Chondrocyte (in vitro differentiated cells): ENCODE results near the gene SP100. TPM values are rescaled to one million over a fixed set of nuclear protein-coding genes. Genes with fewer than 3 reads are reported as not detected.

Source experiments
- DNase-seq: peaks from one replicate; pipeline ENCODE4 v3.0.0; 2021; ENCODE audit warnings: mixed read lengths, low spot score
- H3K27ac Mint-ChIP-seq: one replicate; pipeline ENCODE4 v1.8.0; 2021; ENCODE audit warnings: mild to moderate bottlenecking, moderate library complexity, mixed read lengths; ENCODE audit not compliant: unreplicated experiment
- H3K27me3 Mint-ChIP-seq: 2 replicates; pipeline ENCODE4 v1.8.0; 2021; ENCODE audit warnings: low read depth, mixed read lengths
- H3K36me3 Mint-ChIP-seq: 2 replicates; pipeline ENCODE4 v1.8.0; 2021; ENCODE audit warnings: low read depth, mixed read lengths
- H3K4me1 Mint-ChIP-seq: 2 replicates; pipeline ENCODE4 v1.8.0; 2021; ENCODE audit warnings: low read depth, mild to moderate bottlenecking, mixed read lengths
- H3K4me3 Mint-ChIP-seq: one replicate; pipeline ENCODE4 v1.8.0; 2021; ENCODE audit warnings: mild to moderate bottlenecking, moderate library complexity, mixed read lengths; ENCODE audit not compliant: unreplicated experiment
- H3K9me3 Mint-ChIP-seq: 2 replicates; pipeline ENCODE4 v1.8.0; 2021; ENCODE audit warnings: low read depth, mixed read lengths
- CTCF ChIP-seq: fragments of 200-600 bp; sonication (generic); IDR thresholded peaks from 2 replicates; pipeline ENCODE4 v1.5.0; 2021; ENCODE audit warnings: antibody characterized with exemption, mild to moderate bottlenecking, moderate library complexity
- total RNA-seq: library from RNA; stranded (reverse); gene quantifications from 3 replicates; pipeline ENCODE4 v1.2.1, GENCODE V29; 2021

The SP100 gene
- total RNA-seq, 1 donor from 2014 or later: 57.6 TPM

- Mint-ChIP-seq H3K4me3 (no peak overlapping the region), H3K4me1 (peaks cover 69% of the 10 kb centered on the region), H3K27ac (no peak overlapping the region), H3K36me3 (peaks cover 5% of the 10 kb centered on the region), H3K27me3 (no peaks in the 10 kb centered on the region), H3K9me3 (no peaks in the 10 kb centered on the region)
- TF ChIP-seq CTCF: peak; percentile 50
- no peak for DNase-seq
These were observed 6.1 kb downstream of the SP100 start for GRCh38 chr2:230422149-230422548.

DNA sequence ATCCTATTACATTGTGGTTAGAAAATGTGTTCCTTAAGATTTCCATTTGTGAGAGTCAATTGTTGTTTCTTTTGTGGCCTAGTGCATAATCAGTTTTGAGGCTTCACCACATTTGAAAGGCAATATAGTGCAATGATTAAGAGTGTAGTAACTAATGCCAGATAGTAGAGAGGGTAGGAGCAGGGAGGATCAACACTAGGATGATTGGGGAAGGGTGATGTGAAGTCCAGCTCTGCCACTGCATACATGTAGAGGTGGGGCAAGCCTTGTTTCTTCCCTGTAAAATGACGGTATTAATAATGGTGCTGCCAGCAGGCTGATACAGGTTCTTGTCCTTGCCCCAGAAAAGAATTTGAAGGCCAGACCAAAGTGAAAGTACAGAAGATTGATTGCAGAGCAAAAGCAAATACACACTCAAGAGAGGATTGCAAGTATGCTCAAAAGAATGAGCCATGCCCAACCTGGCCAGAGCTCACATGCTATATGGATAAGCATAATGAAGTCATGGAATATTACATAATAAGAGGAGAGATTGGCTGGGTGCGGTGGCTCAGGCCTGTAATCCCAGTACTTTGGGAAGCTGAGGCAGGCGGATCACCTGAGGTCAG lies 8.0 kb downstream of the SP100 start:
- Mint-ChIP-seq H3K4me3 (no peak overlapping the region), H3K4me1 (peaks cover 52% of the 10 kb centered on the region), H3K27me3 (no peaks in the 10 kb centered on the region), H3K27ac (peak overlapping the region; percentile 43), H3K9me3 (peaks cover 2% of the 10 kb centered on the region), H3K36me3 (peaks cover 8% of the 10 kb centered on the region)
- no peak for TF ChIP-seq CTCF
- DNase-seq: no peak

DNA sequence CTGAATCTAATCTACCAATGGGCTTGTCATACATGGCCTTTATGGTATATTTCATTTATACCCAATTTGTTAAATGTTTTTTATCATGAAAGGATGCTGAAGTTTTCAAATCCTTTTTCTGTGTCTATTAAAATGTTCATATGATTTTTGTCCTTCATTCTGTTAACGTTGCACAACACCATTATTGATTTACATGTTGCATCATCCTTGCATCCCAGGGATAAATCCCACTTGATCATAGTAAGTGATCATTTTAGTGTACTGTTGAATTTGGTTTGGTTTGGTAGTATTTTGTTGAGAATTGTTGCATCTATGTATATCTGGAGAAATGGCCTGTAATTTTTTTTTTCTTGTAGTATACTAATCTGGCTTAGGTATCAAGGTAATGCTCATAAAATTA lies 9.4 kb downstream of the SP100 start:
- Mint-ChIP-seq H3K4me3 (no peak overlapping the region), H3K27me3 (no peaks in the 10 kb centered on the region)

GRCh38 chr2:230429513-230429912 lies 13.5 kb downstream of the SP100 start:
- peaks cover 23% of the 10 kb centered on the region for H3K4me1 Mint-ChIP-seq
- peaks cover 17% of the 10 kb centered on the region for H3K36me3 Mint-ChIP-seq
- DNase-seq: no peak
- H3K27me3 Mint-ChIP-seq: no peaks in the 10 kb centered on the region
- H3K9me3 Mint-ChIP-seq: peaks cover 8% of the 10 kb centered on the region
- H3K4me3 Mint-ChIP-seq: no peak overlapping the region
- TF ChIP-seq CTCF: no peak
- no peak overlapping the region for H3K27ac Mint-ChIP-seq

More for the DNA sequence above, 9.4 kb downstream of the SP100 start:
- Mint-ChIP-seq H3K36me3 (peaks cover 16% of the 10 kb centered on the region), H3K9me3 (peaks cover 8% of the 10 kb centered on the region), H3K4me1 (peaks cover 44% of the 10 kb centered on the region), H3K27ac (no peak overlapping the region)
- no peak for TF ChIP-seq CTCF
- no peak for DNase-seq

GRCh38 chr2:230430957-230431910 lies 15.2 kb downstream of the SP100 start:
- Mint-ChIP-seq H3K27me3 (no peaks in the 10 kb centered on the region), H3K4me1 (peaks cover 19% of the 10 kb centered on the region), H3K4me3 (no peak overlapping the region), H3K36me3 (peaks cover 20% of the 10 kb centered on the region), H3K27ac (no peak overlapping the region), H3K9me3 (peaks cover 12% of the 10 kb centered on the region)
- no peak for TF ChIP-seq CTCF
- no peak for DNase-seq
